ENCODE results near the gene OR2T4. TPM values are rescaled to one million over a fixed set of nuclear protein-coding genes. Genes with fewer than 3 reads are reported as not detected.

The OR2T4 gene, protein sequence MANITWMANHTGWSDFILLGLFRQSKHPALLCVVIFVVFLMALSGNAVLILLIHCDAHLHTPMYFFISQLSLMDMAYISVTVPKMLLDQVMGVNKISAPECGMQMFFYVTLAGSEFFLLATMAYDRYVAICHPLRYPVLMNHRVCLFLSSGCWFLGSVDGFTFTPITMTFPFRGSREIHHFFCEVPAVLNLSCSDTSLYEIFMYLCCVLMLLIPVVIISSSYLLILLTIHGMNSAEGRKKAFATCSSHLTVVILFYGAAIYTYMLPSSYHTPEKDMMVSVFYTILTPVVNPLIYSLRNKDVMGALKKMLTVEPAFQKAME
- not detected for total RNA-seq

DNA sequence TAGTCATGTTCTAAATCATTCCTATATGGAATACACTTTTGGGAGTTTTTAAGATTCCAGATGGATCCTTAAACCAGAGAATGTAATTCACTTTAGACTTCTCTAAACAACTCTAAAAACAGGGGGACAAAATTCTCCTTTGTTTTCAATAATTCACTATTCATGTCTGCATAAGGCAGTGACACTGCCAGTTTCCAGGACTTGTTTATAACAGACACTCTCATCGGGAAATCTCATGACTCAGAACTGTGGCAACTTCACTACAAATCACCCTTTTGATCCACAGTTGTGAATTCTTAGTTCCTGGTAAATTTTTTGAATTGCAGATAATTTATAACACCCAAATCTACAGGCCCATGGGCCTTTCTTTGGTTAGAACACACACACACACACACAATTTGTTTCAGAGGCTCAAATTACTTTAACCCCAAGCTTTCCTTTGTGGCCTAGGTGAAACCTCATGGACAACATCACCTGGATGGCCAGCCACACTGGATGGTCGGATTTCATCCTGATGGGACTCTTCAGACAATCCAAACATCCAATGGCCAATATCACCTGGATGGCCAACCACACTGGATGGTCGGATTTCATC lies at the start of gene OR2T4:
OR2T4 (plus strand) TSS at position 545 of the 595 bp plus-strand sequence; CDS start at position 545, 0 bp downstream.
- H3K27ac Mint-ChIP-seq, result no peak within 1 kb of the TSS
- no peaks in the 10 kb centered on the region for H3K27me3 Mint-ChIP-seq
- no peaks in the 10 kb centered on the region for H3K4me1 Mint-ChIP-seq
- DNase-seq, result no peak
- ChIA-PET POLR2A (no interaction called here), CTCF (no interaction called here)
- no peak within 1 kb of the TSS for H3K4me3 Mint-ChIP-seq
- no peaks in the 10 kb centered on the region for H3K36me3 Mint-ChIP-seq (ENCODE audit: low read depth)
- H3K9me3 Mint-ChIP-seq, result no peaks in the 10 kb centered on the region

DNA sequence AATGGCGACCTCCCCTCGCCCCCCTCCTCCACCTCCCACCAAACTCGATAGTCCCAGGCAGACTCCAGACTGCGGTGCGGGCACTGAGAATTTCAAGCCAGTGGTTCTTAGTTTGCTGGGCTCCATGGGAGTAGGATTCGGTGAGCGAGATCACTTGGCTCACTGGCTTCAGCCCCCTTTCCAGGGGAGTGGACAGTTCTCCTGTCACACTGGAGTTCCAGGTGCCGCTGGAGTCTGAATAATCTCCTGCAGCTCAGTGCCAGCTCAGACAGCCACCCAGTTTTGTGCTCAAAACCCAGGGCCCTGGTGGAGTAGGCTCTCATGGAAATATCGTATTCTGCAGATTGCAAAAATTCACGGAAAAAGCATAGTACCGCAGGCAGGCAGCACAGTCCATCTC lies 44.7 kb upstream of the OR2T4 start:
- H3K4me1 Mint-ChIP-seq, result no peaks in the 10 kb centered on the region
- H3K27me3 Mint-ChIP-seq, result no peaks in the 10 kb centered on the region
- POLR2A ChIA-PET, result no interaction called here
- no peaks in the 10 kb centered on the region for H3K36me3 Mint-ChIP-seq (ENCODE audit: low read depth)
- no peak overlapping the region for H3K4me3 Mint-ChIP-seq
- CTCF ChIA-PET, result no interaction called here
- no peak overlapping the region for H3K27ac Mint-ChIP-seq
- H3K9me3 Mint-ChIP-seq, result peaks cover 16% of the 10 kb centered on the region
- DNase-seq, result no peak

GRCh38 chr1:248324468-248324867 lies 37.0 kb upstream of the OR2T4 start, which contains the start of gene OR2M7:
Gene OR2M7, minus strand, starts transcription at chr1:248324568. Its CDS starts 0 bp downstream, at chr1:248324568.
- Mint-ChIP-seq H3K9me3 (no peaks in the 10 kb centered on the region), H3K27ac (no peak within 1 kb of the TSS), H3K4me3 (no peak within 1 kb of the TSS), H3K27me3 (no peaks in the 10 kb centered on the region), H3K4me1 (no peaks in the 10 kb centered on the region), H3K36me3 (ENCODE audit: low read depth) (no peaks in the 10 kb centered on the region)
- ChIA-PET POLR2A (no interaction called here), CTCF (no interaction called here)
- no peak for DNase-seq

- H3K27ac Mint-ChIP-seq, result no peak overlapping the region
- H3K4me3 Mint-ChIP-seq, result no peak overlapping the region
- H3K36me3 Mint-ChIP-seq (ENCODE audit: low read depth), result no peaks in the 10 kb centered on the region
- POLR2A ChIA-PET, result no interaction called here
- H3K27me3 Mint-ChIP-seq, result no peaks in the 10 kb centered on the region
- CTCF ChIA-PET, result no interaction called here
- no peak for DNase-seq
- no peaks in the 10 kb centered on the region for H3K4me1 Mint-ChIP-seq
- H3K9me3 Mint-ChIP-seq, result no peaks in the 10 kb centered on the region
Observed at GRCh38 chr1:248343451-248343850, 18.0 kb upstream of the OR2T4 start.

GRCh38 chr1:248348475-248348874 lies 13.0 kb upstream of the OR2T4 start, which contains the start of gene OR14C36:
Gene OR14C36, plus strand, starts transcription at chr1:248348775. Its CDS starts 0 bp downstream, at chr1:248348775.
- no peak for DNase-seq
- H3K9me3 Mint-ChIP-seq, result no peaks in the 10 kb centered on the region
- no peaks in the 10 kb centered on the region for H3K36me3 Mint-ChIP-seq (ENCODE audit: low read depth)
- H3K27me3 Mint-ChIP-seq, result no peaks in the 10 kb centered on the region
- ChIA-PET CTCF (no interaction called here), POLR2A (no interaction called here)
- H3K4me1 Mint-ChIP-seq, result no peaks in the 10 kb centered on the region
- H3K4me3 Mint-ChIP-seq, result no peak within 1 kb of the TSS
- H3K27ac Mint-ChIP-seq, result no peak within 1 kb of the TSS

- no peaks in the 10 kb centered on the region for H3K27me3 Mint-ChIP-seq
- CTCF ChIA-PET, result no interaction called here
- DNase-seq, result no peak
- H3K36me3 Mint-ChIP-seq (ENCODE audit: low read depth), result no peaks in the 10 kb centered on the region
- H3K4me3 Mint-ChIP-seq, result no peak overlapping the region
- POLR2A ChIA-PET, result no interaction called here
- no peaks in the 10 kb centered on the region for H3K4me1 Mint-ChIP-seq
- no peaks in the 10 kb centered on the region for H3K9me3 Mint-ChIP-seq
- H3K27ac Mint-ChIP-seq, result no peak overlapping the region
Observed at GRCh38 chr1:248359415-248359814, 2.0 kb upstream of the OR2T4 start.

DNA sequence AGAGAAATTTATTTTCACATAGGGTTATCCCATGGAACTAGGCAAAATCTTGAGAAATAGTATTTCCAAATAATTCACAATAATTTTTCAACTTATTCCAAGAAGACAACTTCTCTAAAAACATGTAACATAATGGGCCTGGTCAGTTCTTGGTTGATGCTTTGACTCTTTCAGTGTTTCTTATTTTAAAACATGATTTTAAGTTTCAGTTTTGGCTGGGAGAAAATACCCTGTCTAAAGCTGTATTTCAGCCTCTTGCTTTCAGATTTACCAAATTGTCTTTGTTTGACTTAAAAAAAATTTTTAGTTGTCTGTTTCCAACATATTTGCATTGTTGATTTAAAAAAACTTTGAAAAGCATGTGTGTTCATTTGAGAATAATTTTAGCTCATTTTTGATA lies 5.1 kb downstream of the OR2T4 start:
- no peak for DNase-seq
- no peaks in the 10 kb centered on the region for H3K9me3 Mint-ChIP-seq
- no peak overlapping the region for H3K4me3 Mint-ChIP-seq
- H3K36me3 Mint-ChIP-seq (ENCODE audit: low read depth), result no peaks in the 10 kb centered on the region
- no peaks in the 10 kb centered on the region for H3K27me3 Mint-ChIP-seq
- ChIA-PET POLR2A (no interaction called here), CTCF (no interaction called here)
- H3K27ac Mint-ChIP-seq, result no peak overlapping the region
- no peaks in the 10 kb centered on the region for H3K4me1 Mint-ChIP-seq

DNA sequence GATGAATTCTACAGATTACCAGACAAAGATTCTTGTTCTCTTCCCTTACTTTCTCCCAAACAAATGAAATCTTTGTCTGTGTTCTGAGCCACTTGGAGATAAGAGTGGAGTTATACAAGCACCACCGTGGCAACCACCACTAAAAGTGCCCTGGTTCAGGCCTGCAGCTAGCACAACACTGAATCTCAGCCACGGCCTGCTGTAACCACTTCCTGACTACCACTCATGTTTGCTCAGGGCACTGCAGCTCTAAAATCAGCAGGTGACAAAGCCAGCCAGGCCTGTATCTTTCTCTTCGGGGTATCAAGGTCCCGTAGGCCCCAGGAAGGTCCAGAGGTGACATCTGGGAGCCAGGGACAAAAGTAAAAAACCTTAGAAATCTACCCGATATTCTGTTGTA lies 10.9 kb downstream of the OR2T4 start:
- Mint-ChIP-seq H3K9me3 (no peaks in the 10 kb centered on the region), H3K27ac (no peak overlapping the region), H3K27me3 (no peaks in the 10 kb centered on the region), H3K4me1 (no peaks in the 10 kb centered on the region), H3K36me3 (ENCODE audit: low read depth) (no peaks in the 10 kb centered on the region), H3K4me3 (no peak overlapping the region)
- CTCF ChIA-PET, result no interaction called here
- no peak for DNase-seq
- POLR2A ChIA-PET, result no interaction called here

- Mint-ChIP-seq H3K4me1 (no peaks in the 10 kb centered on the region), H3K36me3 (ENCODE audit: low read depth) (no peaks in the 10 kb centered on the region), H3K27ac (no peak overlapping the region), H3K27me3 (no peaks in the 10 kb centered on the region), H3K4me3 (no peak overlapping the region), H3K9me3 (no peaks in the 10 kb centered on the region)
- CTCF ChIA-PET, result interaction anchor here (0.7 kb wide), 1 partner anchor 519 kb away, joined by 3 read pairs; no protein-coding TSS in a partner anchor
- no peak for DNase-seq
- POLR2A ChIA-PET, result no interaction called here
Observed at GRCh38 chr1:248373761-248374160, 12.3 kb downstream of the OR2T4 start.

DNA sequence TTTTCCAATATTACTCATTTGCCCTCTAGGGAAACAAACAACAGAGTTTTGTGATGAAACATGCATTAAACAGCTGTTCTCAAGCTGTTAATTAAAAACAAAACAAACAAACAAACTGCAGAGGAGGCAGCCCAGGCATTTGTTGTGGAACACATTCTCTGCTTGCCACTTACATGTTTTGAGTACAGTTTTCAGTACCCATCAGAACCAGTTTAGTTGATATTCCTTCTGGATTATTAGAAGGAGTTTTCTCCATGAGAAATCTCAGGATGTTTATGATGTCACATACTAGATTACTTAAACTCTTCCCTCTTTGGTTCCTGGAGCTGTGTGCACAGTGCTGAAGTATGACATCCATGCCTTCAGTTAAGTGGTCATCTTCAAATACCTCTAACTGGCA lies 14.0 kb downstream of the OR2T4 start, which contains the start of gene OR2T6:
OR2T6 (plus strand) TSS at position 301 of the 400 bp plus-strand sequence. CDS start 11,863 bp downstream, outside the sequence.
- H3K9me3 Mint-ChIP-seq, result no peaks in the 10 kb centered on the region
- H3K4me3 Mint-ChIP-seq, result no peak within 1 kb of the TSS
- H3K27ac Mint-ChIP-seq, result no peak within 1 kb of the TSS
- no peaks in the 10 kb centered on the region for H3K4me1 Mint-ChIP-seq
- H3K27me3 Mint-ChIP-seq, result no peaks in the 10 kb centered on the region
- ChIA-PET POLR2A (no interaction called here), CTCF (no interaction called here)
- DNase-seq, result no peak
- H3K36me3 Mint-ChIP-seq (ENCODE audit: low read depth), result no peaks in the 10 kb centered on the region

DNA sequence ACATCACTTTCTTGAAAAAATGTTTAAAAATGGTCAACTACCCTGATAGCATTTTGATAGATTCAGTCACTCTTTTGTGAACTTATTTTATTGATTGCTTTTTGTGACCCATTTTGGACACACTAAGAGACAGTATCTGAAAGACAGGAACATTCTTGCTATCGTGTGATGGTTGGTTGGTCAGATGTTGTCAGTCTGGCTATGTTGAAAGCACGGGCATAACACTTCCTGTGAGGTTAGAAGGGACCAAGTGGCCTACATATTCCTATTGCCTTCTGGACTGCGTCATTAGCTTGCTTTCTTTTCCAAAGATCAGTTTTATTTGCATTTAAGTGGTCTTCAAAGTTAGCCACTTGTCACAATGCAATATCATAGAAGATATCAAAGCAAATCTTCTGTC lies 15.5 kb downstream of the OR2T4 start:
- Mint-ChIP-seq H3K27ac (no peak overlapping the region), H3K4me1 (no peaks in the 10 kb centered on the region), H3K27me3 (no peaks in the 10 kb centered on the region), H3K9me3 (no peaks in the 10 kb centered on the region), H3K4me3 (no peak overlapping the region), H3K36me3 (ENCODE audit: low read depth) (no peaks in the 10 kb centered on the region)
- DNase-seq, result no peak
- ChIA-PET CTCF (no interaction called here), POLR2A (no interaction called here)

DNA sequence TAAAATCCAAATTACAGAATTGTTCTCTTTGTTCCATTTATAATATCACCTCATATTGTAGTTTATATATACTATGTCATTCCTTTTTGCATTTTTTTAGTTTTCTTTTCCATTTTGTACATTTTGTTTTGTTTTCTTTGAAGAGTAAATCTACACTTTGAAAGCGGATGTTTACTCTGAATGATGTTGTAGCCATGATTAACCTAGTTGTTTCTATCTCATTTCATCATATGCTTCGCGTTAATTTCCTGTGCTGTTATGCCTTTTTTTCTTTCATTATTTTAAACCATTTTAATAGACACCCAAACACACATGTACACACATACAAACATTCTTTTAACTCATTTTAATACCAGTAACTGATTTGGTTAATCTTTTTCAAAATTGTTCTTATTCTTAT lies 19.4 kb downstream of the OR2T4 start:
- no peak overlapping the region for H3K27ac Mint-ChIP-seq
- H3K4me1 Mint-ChIP-seq, result no peaks in the 10 kb centered on the region
- H3K9me3 Mint-ChIP-seq, result no peaks in the 10 kb centered on the region
- ChIA-PET CTCF (no interaction called here), POLR2A (no interaction called here)
- H3K36me3 Mint-ChIP-seq (ENCODE audit: low read depth), result no peaks in the 10 kb centered on the region
- DNase-seq, result no peak
- no peak overlapping the region for H3K4me3 Mint-ChIP-seq
- no peaks in the 10 kb centered on the region for H3K27me3 Mint-ChIP-seq

DNA sequence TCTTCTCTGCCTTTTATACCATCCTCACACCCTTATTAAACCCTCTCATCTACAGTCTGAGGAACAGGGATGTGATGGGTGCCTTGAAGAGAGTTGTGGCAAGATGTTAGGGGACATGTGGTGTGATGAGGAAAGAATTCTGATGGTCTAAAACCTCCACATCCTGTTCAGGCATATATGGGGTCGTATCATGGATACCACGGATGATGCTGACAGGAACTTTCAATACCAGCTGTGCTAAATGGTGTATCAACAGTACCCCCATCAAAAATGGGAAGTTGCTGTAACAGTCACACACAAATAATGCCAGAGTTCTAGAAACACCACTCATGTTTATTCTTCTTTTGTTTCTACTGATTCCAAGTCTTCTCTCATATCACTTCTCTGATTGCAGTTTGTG lies 27.0 kb downstream of the OR2T4 start:
- no peak overlapping the region for H3K4me3 Mint-ChIP-seq
- DNase-seq, result no peak
- ChIA-PET POLR2A (no interaction called here), CTCF (no interaction called here)
- peaks cover 1% of the 10 kb centered on the region for H3K27me3 Mint-ChIP-seq
- no peaks in the 10 kb centered on the region for H3K4me1 Mint-ChIP-seq
- no peak overlapping the region for H3K27ac Mint-ChIP-seq
- no peaks in the 10 kb centered on the region for H3K9me3 Mint-ChIP-seq
- H3K36me3 Mint-ChIP-seq (ENCODE audit: low read depth), result no peaks in the 10 kb centered on the region

- Mint-ChIP-seq H3K4me3 (no peak overlapping the region), H3K27ac (no peak overlapping the region), H3K9me3 (peaks cover 4% of the 10 kb centered on the region), H3K36me3 (ENCODE audit: low read depth) (no peaks in the 10 kb centered on the region), H3K4me1 (no peaks in the 10 kb centered on the region), H3K27me3 (peaks cover 4% of the 10 kb centered on the region)
- POLR2A ChIA-PET, result no interaction called here
- DNase-seq, result no peak
- CTCF ChIA-PET, result no interaction called here
Observed at GRCh38 chr1:248393050-248393449, 31.6 kb downstream of the OR2T4 start.
